Stomach (tissue), 9 donors: Measurements from ENCODE around the gene MTMR6. TPM values are rescaled to one million over a fixed set of nuclear protein-coding genes. Genes with fewer than 3 reads are reported as not detected.

Source experiments
- DNase-seq, 2 donors: peaks; one replicate each; pipeline versions ENCODE4 v3.0.0 to v3.0.0-alpha.2; 2013 to 2019
- H3K27ac ChIP-seq, 5 donors: fragments of 200-600 bp in 4 of 5; sonication (generic) in 4 of 5; one replicate each; pipeline ENCODE4 v1.5.1; 2013 to 2019; ENCODE audit warnings: mild to moderate bottlenecking in 1 of 5, moderate library complexity in 1 of 5
- H3K27me3 ChIP-seq, 3 donors: fragments of 200-600 bp; sonication (generic); one replicate each; pipeline ENCODE4 v1.5.1; 2017 to 2019; ENCODE audit warnings: mixed run types in 1 of 3
- H3K36me3 ChIP-seq, 4 donors: fragments of 200-600 bp; sonication (generic); 1 replicate in 3 of 4; 2 replicates in 1 of 4; pipeline ENCODE4 v1.5.1; 2016 to 2019
- H3K4me1 ChIP-seq, 4 donors: fragments of 200-600 bp; sonication (generic); one replicate each; pipeline ENCODE4 v1.5.1; 2016 to 2019
- H3K4me3 ChIP-seq, 4 donors: fragments of 200-600 bp; sonication (generic) in 3 of 4; one replicate each; pipeline ENCODE4 v1.5.1; 2016 to 2019; ENCODE audit warnings: mild to moderate bottlenecking in 1 of 4
- H3K9me3 ChIP-seq, 4 donors: fragments of 200-600 bp; sonication (generic); one replicate each; pipeline ENCODE4 v1.5.1; 2016 to 2019
- CTCF ChIP-seq, 7 experiments: fragments of 450-650 bp in 4 of 7; fragments of 200-600 bp in 3 of 7; sonication (generic) in 3 of 7; IDR thresholded peaks; one replicate each; pipeline ENCODE4 v1.5.1; 2016 to 2019; ENCODE audit warnings: antibody characterized with exemption in 7 of 7, control low read depth in 2 of 7, mild to moderate bottlenecking in 1 of 7
- EP300 ChIP-seq: sonication (generic); formaldehyde crosslinking; IDR thresholded peaks from one replicate; pipeline ENCODE4 v1.6.1; 2017; ENCODE audit warnings: antibody characterized with exemption
- POLR2A ChIP-seq, 4 donors: fragments of 450-650 bp; IDR thresholded peaks; one replicate each; pipeline ENCODE4 v1.6.1; 2016; ENCODE audit warnings: antibody characterized with exemption in 4 of 4, control low read depth in 2 of 4, mild to moderate bottlenecking in 1 of 4, moderate library complexity in 1 of 4
- POLR2AphosphoS5 ChIP-seq, 3 donors: sonication (generic); formaldehyde crosslinking; IDR thresholded peaks; one replicate each; pipeline ENCODE4 v1.6.1; 2016; ENCODE audit warnings: antibody characterized with exemption in 3 of 3
- WGBS, 5 donors: extraction: QIAGEN DNeasy Blood & Tissue Kit in 3 of 5; methylation state at CpG; one replicate each; pipeline versions ENCODE4 v1.1.5 to v1.1.7; 2013 to 2018; 5-methylcytosine and 5-hydroxymethylcytosine counted together
- intact Hi-C: fragments of 100-400 bp; cut with DNase I; formaldehyde crosslinking; loops from one replicate; pipeline ENCODE4 v1.15.1; 2023; ENCODE audit warnings: low total_unique reads
- polyA plus RNA-seq, 3 donors: library from polyadenylated mRNA; stranded (reverse); fragments of 200-250 nt; gene quantifications; one replicate each; pipeline ENCODE4 v1.2.3, GENCODE V29; 2013
- total RNA-seq, 5 donors: library from RNA; depleted of rRNA; stranded (reverse); fragments of >200 nt; gene quantifications; one replicate each; pipeline versions ENCODE4 v1.1.0 to v1.2.3, GENCODE V29; 2014 to 2016
- donor health status: healthy with polysubstance abuse.
- donor health status: Bipolar disorder and iron deficiency.
- donor health status: healthy.

MTMR6 gene
- total and polyA plus RNA-seq, 8 donors, result 2.3 to 25.0 (median 10.2) TPM

- DNase-seq, result no peak
- Histone ChIP-seq H3K9me3 (no peaks in the 10 kb centered on the region), H3K4me1 (no peaks in the 10 kb centered on the region), H3K36me3 (no peaks in the 10 kb centered on the region), H3K4me3 (no peak overlapping the region), H3K27me3 (peaks cover 0 to 19% (median 0%) of the 10 kb centered on the region in 3 donors), H3K27ac (no peak overlapping the region)
- WGBS, 5 donors, result 77 to 87% (median 81%) methylated on average over 8 of the region's 8 CpGs
- intact Hi-C loops, result no loop called here
- TF ChIP-seq POLR2A (IDR thresholded peaks at IDR 0.05) (no peak), CTCF (IDR thresholded peaks at IDR 0.05) (no peak), POLR2AphosphoS5 (IDR thresholded peaks at IDR 0.05) (no peak), EP300 (no peak)
Observed at GRCh38 chr13:25207291-25207810, 79.9 kb downstream of the MTMR6 start.

DNA sequence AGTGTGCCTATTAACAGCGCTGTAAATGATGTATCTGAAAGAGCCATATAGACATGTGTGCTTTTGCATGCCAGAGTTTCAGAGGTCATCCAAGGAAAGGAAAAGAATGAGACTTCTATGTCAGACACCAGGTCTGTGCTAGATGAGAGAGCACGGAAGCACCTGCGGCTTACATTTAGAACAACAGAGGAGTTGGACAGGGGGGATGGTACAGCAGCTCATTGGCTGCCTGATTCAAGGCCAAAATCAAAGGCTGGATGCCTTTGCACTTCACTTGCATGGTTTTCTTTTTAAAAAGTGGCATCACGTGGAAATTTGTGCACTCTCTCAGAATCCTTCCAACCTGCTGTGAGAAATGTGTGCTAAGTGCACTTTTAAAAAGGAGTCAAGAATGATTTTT is 82.4 kb downstream of the MTMR6 start:
- TF ChIP-seq POLR2AphosphoS5 (IDR thresholded peaks at IDR 0.05) (no peak), POLR2A (IDR thresholded peaks at IDR 0.05) (no peak), CTCF (IDR thresholded peaks at IDR 0.05) (no peak), EP300 (no peak)
- 76 to 91% (median 78%) methylated on average over 4 of the region's 4 CpGs for WGBS, 5 donors
- DNase-seq, result no peak
- H3K9me3 ChIP-seq, result no peaks in the 10 kb centered on the region
- no peaks in the 10 kb centered on the region for H3K36me3 ChIP-seq
- peaks cover 0 to 31% (median 0%) of the 10 kb centered on the region in 3 donors for H3K27me3 ChIP-seq
- intact Hi-C loops, result no loop called here
- no peak overlapping the region for H3K27ac ChIP-seq
- no peak overlapping the region for H3K4me3 ChIP-seq
- H3K4me1 ChIP-seq, result no peaks in the 10 kb centered on the region

GRCh38 chr13:25203127-25203740 is 84.1 kb downstream of the MTMR6 start:
- intact Hi-C loops, result no loop called here

DNA sequence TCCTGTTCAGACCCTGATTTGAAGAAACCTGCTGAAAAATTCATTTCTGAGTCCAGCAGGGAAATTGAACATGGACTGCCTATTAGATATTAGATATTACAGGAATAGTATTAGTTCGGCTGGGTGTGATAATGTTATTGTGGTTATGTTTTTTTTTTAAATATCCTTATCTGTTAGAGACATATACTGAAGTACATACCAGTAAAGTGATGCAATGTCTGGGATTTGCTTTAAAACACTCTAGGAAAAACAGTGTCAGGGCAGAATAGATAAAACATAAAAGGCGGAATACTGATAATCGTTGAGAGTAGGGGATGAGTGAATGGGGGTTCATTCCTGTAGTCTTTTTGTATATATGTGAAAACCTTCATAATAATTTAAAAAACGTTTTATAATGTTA is 86.5 kb downstream of the MTMR6 start:
- WGBS, 5 donors, result 47 to 59% (median 55%) methylated on average over 4 of the region's 4 CpGs
- intact Hi-C loops, result no loop called here
- TF ChIP-seq EP300 (no peak), POLR2A (IDR thresholded peaks at IDR 0.05) (no peak), CTCF (IDR thresholded peaks at IDR 0.05) (no peak), POLR2AphosphoS5 (IDR thresholded peaks at IDR 0.05) (no peak)
- DNase-seq, result no peak
- no peaks in the 10 kb centered on the region for H3K9me3 ChIP-seq
- H3K4me1 ChIP-seq, result no peaks in the 10 kb centered on the region
- H3K27ac ChIP-seq, result no peak overlapping the region
- peaks cover 0 to 34% (median 0%) of the 10 kb centered on the region in 3 donors for H3K27me3 ChIP-seq
- H3K4me3 ChIP-seq, result no peak overlapping the region
- H3K36me3 ChIP-seq, result no peaks in the 10 kb centered on the region

More at GRCh38 chr13:25203127-25203740, 84.1 kb downstream of the MTMR6 start:
- no peak overlapping the region for H3K4me3 ChIP-seq
- no peaks in the 10 kb centered on the region for H3K9me3 ChIP-seq
- no peak overlapping the region for H3K27ac ChIP-seq
- TF ChIP-seq EP300, result no peak
- peaks cover 0 to 31% (median 0%) of the 10 kb centered on the region in 3 donors for H3K27me3 ChIP-seq
- H3K4me1 ChIP-seq, result no peaks in the 10 kb centered on the region
- WGBS, 5 donors, result 35 to 42% (median 37%) methylated on average over 17 of the region's 17 CpGs
- no peaks in the 10 kb centered on the region for H3K36me3 ChIP-seq
- DNase-seq, result no peak

- peaks cover 0 to 5% (median 1%) of the 10 kb centered on the region in 4 donors for H3K9me3 ChIP-seq
- no peaks in the 10 kb centered on the region for H3K4me1 ChIP-seq
- H3K4me3 ChIP-seq, result no peak overlapping the region
- WGBS, 5 donors, result 77 to 89% (median 81%) methylated on average over 5 of the region's 5 CpGs
- peaks cover 0 to 33% (median 0%) of the 10 kb centered on the region in 3 donors for H3K27me3 ChIP-seq
- intact Hi-C loops, result no loop called here
- no peak for TF ChIP-seq CTCF (IDR thresholded peaks at IDR 0.05)
- no peak for TF ChIP-seq POLR2A (IDR thresholded peaks at IDR 0.05)
- no peak for TF ChIP-seq POLR2AphosphoS5 (IDR thresholded peaks at IDR 0.05)
- TF ChIP-seq EP300, result no peak
- no peak overlapping the region for H3K27ac ChIP-seq
- no peaks in the 10 kb centered on the region for H3K36me3 ChIP-seq
- DNase-seq, result no peak
Observed at GRCh38 chr13:25198647-25199046, 88.6 kb downstream of the MTMR6 start.
